Activated naive CD4-positive, alpha-beta T cell (primary cell): Measurements from ENCODE around the gene CHAMP1.
"Not testable (repeated sequence)": the region's sequence is repeated elsewhere in the genome, so short reads cannot be mapped to it uniquely, and the experiment has no call there.

Experiments
- DNase-seq, 4 experiments: peaks; one replicate each; lab custom pipeline; 2025; lab: John Stamatoyannopoulos, UW

Gene CHAMP1

GRCh38 chr13:114334305-114335053, 20.2 kb downstream of the CHAMP1 start:
- no peak for DNase-seq

GRCh38 chr13:114336457-114336856, 22.2 kb downstream of the CHAMP1 start:
- DNase-seq: not testable (repeated sequence)

GRCh38 chr13:114338959-114339358, 24.7 kb downstream of the CHAMP1 start:
- DNase-seq: no peak

GRCh38 chr13:114339857-114340534, 25.7 kb downstream of the CHAMP1 start:
- DNase-seq: no peak

- DNase-seq: no peak
These were observed 26.9 kb downstream of the CHAMP1 start for GRCh38 chr13:114341003-114341777.

- DNase-seq: not testable (repeated sequence)
These were observed 33.0 kb downstream of the CHAMP1 start for GRCh38 chr13:114347256-114347655.

GRCh38 chr13:114352763-114353162, 38.5 kb downstream of the CHAMP1 start:
- not testable (repeated sequence) for DNase-seq

GRCh38 chr13:114353382-114353781, 39.1 kb downstream of the CHAMP1 start:
- not testable (repeated sequence) for DNase-seq
